SU-DHL-6 (cell line): ENCODE measurements around the gene SIM2.

ENCODE experiments used
- H2AFZ ChIP-seq: fragments of 200-600 bp; sonication (generic); 2 replicates; pipeline ENCODE4 v1.6.1; 2014; ENCODE audit warnings: low read depth, mild to moderate bottlenecking, moderate library complexity, mixed read lengths, antibody characterized with exemption, low read length; ENCODE audit not compliant: severe bottlenecking
- H3F3A ChIP-seq: fragments of 200-600 bp; shearing (Covaris generic); 2 replicates; pipeline ENCODE4 v1.6.0; 2016; ENCODE audit warnings: antibody characterized with exemption, mild to moderate bottlenecking; ENCODE audit not compliant: insufficient read depth
- H3K27ac ChIP-seq: fragments of 200-600 bp; sonication (generic); 2 replicates; pipeline ENCODE4 v1.5.1; 2016; ENCODE audit warnings: low read depth, mild to moderate bottlenecking, low read length, moderate library complexity, mixed read lengths
- H3K27me3 ChIP-seq: fragments of 200-600 bp; sonication (generic), shearing (Covaris generic); 2 replicates; pipeline ENCODE4 v1.6.0; 2014; ENCODE audit warnings: mild to moderate bottlenecking, low read length
- H3K36me3 ChIP-seq: fragments of 200-600 bp; sonication (generic); 2 replicates; pipeline ENCODE4 v1.6.1; 2014; ENCODE audit warnings: mild to moderate bottlenecking, low read length, mixed read lengths
- H3K4me2 ChIP-seq: fragments of 300-600, 200-600 bp; shearing (Covaris generic), sonication (generic); 2 replicates; pipeline ENCODE4 v1.6.0; 2014; ENCODE audit warnings: low read length, low read depth, mild to moderate bottlenecking; ENCODE audit not compliant: poor library complexity, severe bottlenecking
- H3K4me3 ChIP-seq: fragments of 200-600 bp; sonication (generic); 2 replicates; pipeline ENCODE4 v1.5.1; 2014; ENCODE audit warnings: antibody characterized with exemption, low read length, mild to moderate bottlenecking, mixed read lengths; ENCODE audit not compliant: insufficient read depth, poor library complexity, severe bottlenecking
- H3K79me2 ChIP-seq: fragments of 200-600 bp; sonication (generic); 2 replicates; pipeline ENCODE4 v1.6.1; 2014; ENCODE audit warnings: mild to moderate bottlenecking, low read length, moderate library complexity; ENCODE audit not compliant: insufficient read depth
- H3K9ac ChIP-seq: fragments of 200-600 bp; sonication (generic); 2 replicates; pipeline ENCODE4 v1.7.0; 2014; ENCODE audit warnings: mild to moderate bottlenecking, low read length
- H3K9me2 ChIP-seq: fragments of 200-600 bp; sonication (generic); replicated peaks from 2 replicates; pipeline ENCODE4 v1.6.1; 2014; ENCODE audit warnings: low read length; ENCODE audit not compliant: insufficient read depth
- H3K9me3 ChIP-seq: fragments of 200-600 bp; sonication (generic); 2 replicates; pipeline ENCODE4 v1.6.1; 2014; ENCODE audit warnings: low read length, mixed read lengths; ENCODE audit not compliant: insufficient read depth
- H4K20me1 ChIP-seq: fragments of 200-600 bp; sonication (generic); 2 replicates; pipeline ENCODE4 v1.6.1; 2014; ENCODE audit warnings: low read depth, mild to moderate bottlenecking, antibody characterized with exemption, low read length, moderate library complexity, mixed read lengths
- EZH2phosphoT487 ChIP-seq: fragments of 200-600 bp; sonication (generic), shearing (Covaris generic); conservative IDR thresholded peaks from 2 replicates; pipeline ENCODE4 v1.6.1; 2018; ENCODE audit warnings: mild to moderate bottlenecking, antibody characterized with exemption, low read length, moderate library complexity, mixed read lengths
- TF ChIP-seq, protein P1 (sequence below): fragments of 200-600 bp; sonication (generic); IDR thresholded peaks from one replicate; pipeline ENCODE4 v1.5.1; 2017; ENCODE audit warnings: antibody characterized with exemption, mild to moderate bottlenecking, low read length, moderate library complexity; ENCODE audit not compliant: insufficient read depth, poor library complexity, severe bottlenecking

Gene SIM2

DNA sequence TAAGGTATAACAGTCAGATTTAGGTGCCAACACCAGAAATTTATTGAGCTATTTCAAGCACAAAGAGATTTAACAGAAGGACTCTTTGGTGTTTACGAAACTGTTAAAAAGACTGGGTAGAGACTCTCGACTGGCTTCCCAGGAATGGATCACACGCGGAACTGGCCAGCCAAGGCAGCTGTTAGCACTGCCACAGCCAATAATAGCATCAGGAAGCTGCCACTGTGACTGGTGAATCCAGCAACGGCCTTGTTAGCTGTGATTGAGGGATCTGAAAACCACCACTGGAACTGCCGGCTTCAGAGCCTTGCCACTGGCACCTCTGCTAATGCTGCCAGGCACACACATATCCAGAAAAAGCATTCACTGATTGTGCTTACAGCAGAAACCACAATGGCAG is 10.6 kb upstream of the SIM2 start:
- Histone ChIP-seq H3K36me3 (no peaks in the 10 kb centered on the region), H3K79me2 (no peaks in the 10 kb centered on the region), H3K27me3 (no peaks in the 10 kb centered on the region), H3K9me2 (no peaks in the 10 kb centered on the region), H3K4me3 (no peak overlapping the region), H3K4me2 (no peak overlapping the region), H3F3A (no peaks in the 10 kb centered on the region), H3K27ac (no peak overlapping the region), H2AFZ (no peak overlapping the region), H4K20me1 (no peaks in the 10 kb centered on the region), H3K9me3 (no peaks in the 10 kb centered on the region), H3K9ac (no peak overlapping the region)
- no peak for TF ChIP-seq EZH2phosphoT487
- TF ChIP-seq, protein P1, sequence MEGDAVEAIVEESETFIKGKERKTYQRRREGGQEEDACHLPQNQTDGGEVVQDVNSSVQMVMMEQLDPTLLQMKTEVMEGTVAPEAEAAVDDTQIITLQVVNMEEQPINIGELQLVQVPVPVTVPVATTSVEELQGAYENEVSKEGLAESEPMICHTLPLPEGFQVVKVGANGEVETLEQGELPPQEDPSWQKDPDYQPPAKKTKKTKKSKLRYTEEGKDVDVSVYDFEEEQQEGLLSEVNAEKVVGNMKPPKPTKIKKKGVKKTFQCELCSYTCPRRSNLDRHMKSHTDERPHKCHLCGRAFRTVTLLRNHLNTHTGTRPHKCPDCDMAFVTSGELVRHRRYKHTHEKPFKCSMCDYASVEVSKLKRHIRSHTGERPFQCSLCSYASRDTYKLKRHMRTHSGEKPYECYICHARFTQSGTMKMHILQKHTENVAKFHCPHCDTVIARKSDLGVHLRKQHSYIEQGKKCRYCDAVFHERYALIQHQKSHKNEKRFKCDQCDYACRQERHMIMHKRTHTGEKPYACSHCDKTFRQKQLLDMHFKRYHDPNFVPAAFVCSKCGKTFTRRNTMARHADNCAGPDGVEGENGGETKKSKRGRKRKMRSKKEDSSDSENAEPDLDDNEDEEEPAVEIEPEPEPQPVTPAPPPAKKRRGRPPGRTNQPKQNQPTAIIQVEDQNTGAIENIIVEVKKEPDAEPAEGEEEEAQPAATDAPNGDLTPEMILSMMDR = no peak

DNA sequence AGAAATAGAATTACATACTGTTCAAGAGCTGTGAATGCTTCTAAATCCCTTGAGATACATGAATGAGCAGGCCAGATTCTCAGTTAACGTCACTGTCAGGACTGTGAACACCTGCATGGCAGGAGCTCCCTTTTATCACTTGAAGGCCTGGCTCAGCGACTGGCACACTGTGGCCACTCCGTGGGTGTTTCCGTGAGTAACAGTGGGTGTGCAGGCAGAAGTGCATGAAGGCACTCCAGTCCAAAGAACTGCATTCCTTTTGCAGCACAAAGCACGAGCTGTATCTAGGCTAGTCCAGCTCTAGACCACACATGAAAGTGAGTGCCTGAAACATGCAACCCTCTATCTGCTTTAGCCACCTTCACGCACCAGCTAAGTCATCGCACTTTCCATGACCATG is 9.6 kb upstream of the SIM2 start:
- no peak overlapping the region for H3K27ac ChIP-seq
- no peak overlapping the region for H3K4me2 ChIP-seq
- H3K36me3 ChIP-seq = no peaks in the 10 kb centered on the region
- no peaks in the 10 kb centered on the region for H3K9me3 ChIP-seq
- H3K9me2 ChIP-seq = no peaks in the 10 kb centered on the region
- no peak overlapping the region for H3K4me3 ChIP-seq
- no peaks in the 10 kb centered on the region for H3F3A ChIP-seq
- H3K27me3 ChIP-seq = no peaks in the 10 kb centered on the region
- H3K9ac ChIP-seq = no peak overlapping the region
- H2AFZ ChIP-seq = no peak overlapping the region
- no peaks in the 10 kb centered on the region for H3K79me2 ChIP-seq
- TF ChIP-seq EZH2phosphoT487 = no peak
- TF ChIP-seq, protein P1 = no peak
- H4K20me1 ChIP-seq = no peaks in the 10 kb centered on the region

DNA sequence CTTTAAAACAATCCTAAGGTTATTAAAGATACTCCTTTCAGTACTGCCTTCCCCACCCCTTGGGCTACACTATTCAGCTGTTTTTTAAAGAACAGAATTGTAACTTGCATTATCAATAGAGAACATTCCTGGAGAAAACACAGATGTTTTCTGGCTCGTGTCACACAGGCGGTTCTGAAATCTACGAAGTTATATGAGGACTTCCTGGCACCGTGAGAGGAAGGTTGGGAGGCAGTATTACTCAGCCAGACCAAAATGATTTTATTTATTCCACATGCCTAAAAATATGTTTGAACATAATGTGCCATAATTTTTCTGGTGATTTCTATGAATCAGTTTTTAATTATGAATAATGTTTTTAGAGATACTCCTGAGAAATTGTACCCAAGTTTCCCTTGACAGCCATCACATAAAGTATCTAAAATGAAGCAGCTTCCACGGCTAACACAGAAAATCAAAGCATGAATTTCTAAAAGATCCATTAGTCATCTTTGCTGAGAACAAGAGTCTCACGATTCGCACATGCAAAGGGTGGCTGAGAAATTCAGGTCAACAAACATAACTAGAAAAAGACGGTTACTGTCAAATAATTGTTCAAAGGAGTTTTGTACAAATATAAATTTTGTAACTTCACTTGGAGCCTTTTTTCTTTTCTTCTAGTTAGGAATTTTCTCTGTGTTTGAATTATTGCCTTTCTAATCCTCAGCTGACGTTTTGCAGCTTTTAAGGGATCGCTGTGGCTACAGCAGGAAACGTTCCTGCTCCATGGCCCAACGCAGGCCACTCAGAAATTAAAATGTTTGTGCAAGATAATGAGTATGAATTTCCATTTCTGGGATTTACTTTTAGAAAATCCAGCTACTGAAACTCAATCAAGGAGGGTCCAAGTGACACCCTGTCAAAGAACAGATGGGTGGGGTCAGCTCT is 8.0 kb upstream of the SIM2 start:
- no peak overlapping the region for H2AFZ ChIP-seq
- no peak overlapping the region for H3K4me2 ChIP-seq
- H3K79me2 ChIP-seq = no peaks in the 10 kb centered on the region
- H3K9me2 ChIP-seq = no peaks in the 10 kb centered on the region
- H3K9ac ChIP-seq = no peak overlapping the region
- no peaks in the 10 kb centered on the region for H3K9me3 ChIP-seq
- H4K20me1 ChIP-seq = no peaks in the 10 kb centered on the region
- H3K36me3 ChIP-seq = no peaks in the 10 kb centered on the region
- no peaks in the 10 kb centered on the region for H3F3A ChIP-seq
- H3K27ac ChIP-seq = no peak overlapping the region
- H3K4me3 ChIP-seq = no peak overlapping the region
- no peak for TF ChIP-seq EZH2phosphoT487
- TF ChIP-seq, protein P1 = no peak
- H3K27me3 ChIP-seq = no peaks in the 10 kb centered on the region
